Trophoblast cell (in vitro differentiated cells and primary cell): ENCODE data around the gene CAMK2A.

Experiments used
- DNase-seq, 2 donors: peaks; one replicate each; pipeline ENCODE4 v3.0.0-alpha.2; 2016
- H2AFZ ChIP-seq: 2 replicates; pipeline ENCODE4 v1.6.1; 2013; ENCODE audit warnings: low read length, moderate library complexity, mild to moderate bottlenecking; ENCODE audit not compliant: insufficient read depth, poor library complexity
- H2AK5ac ChIP-seq: 2 replicates; pipeline ENCODE4 v1.6.1; 2013; ENCODE audit warnings: mild to moderate bottlenecking, low read length
- H2BK120ac ChIP-seq: 2 replicates; pipeline ENCODE4 v1.6.1; 2013; ENCODE audit warnings: low read length, mild to moderate bottlenecking, moderate library complexity; ENCODE audit not compliant: insufficient read depth, poor library complexity
- H2BK12ac ChIP-seq: 2 replicates; pipeline ENCODE4 v1.6.1; 2013; ENCODE audit warnings: mild to moderate bottlenecking, low read length, moderate library complexity
- H2BK5ac ChIP-seq: 2 replicates; pipeline ENCODE4 v1.6.1; 2013; ENCODE audit warnings: low read length, low read depth, moderate library complexity, mild to moderate bottlenecking; ENCODE audit not compliant: poor library complexity
- H3K14ac ChIP-seq: 2 replicates; pipeline ENCODE4 v1.6.1; 2013; ENCODE audit warnings: mild to moderate bottlenecking, low read length
- H3K18ac ChIP-seq: 2 replicates; pipeline ENCODE4 v1.6.1; 2013; ENCODE audit warnings: mild to moderate bottlenecking, low read length
- H3K23ac ChIP-seq: 2 replicates; pipeline ENCODE4 v1.6.1; 2013; ENCODE audit warnings: low read length
- H3K27ac ChIP-seq: 2 replicates; pipeline ENCODE4 v1.5.1; 2013; ENCODE audit warnings: low read depth, mild to moderate bottlenecking, inconsistent platforms, low read length, moderate library complexity
- H3K27me3 ChIP-seq: 2 replicates; pipeline ENCODE4 v1.6.1; 2013; ENCODE audit warnings: inconsistent platforms, mild to moderate bottlenecking, low read length, moderate library complexity; ENCODE audit not compliant: insufficient read depth
- H3K36me3 ChIP-seq, 2 experiments: 1 replicate in 1 of 2; 2 replicates in 1 of 2; pipeline ENCODE4 v1.6.1; 2013; ENCODE audit warnings: low read length in 2 of 2, mild to moderate bottlenecking in 2 of 2, moderate library complexity in 1 of 2; ENCODE audit not compliant: insufficient read depth in 2 of 2, control insufficient read depth in 1 of 2
- H3K4ac ChIP-seq: 2 replicates; pipeline ENCODE4 v1.6.1; 2013; ENCODE audit warnings: low read depth, mild to moderate bottlenecking, low read length, moderate library complexity
- H3K4me1 ChIP-seq, 2 experiments: 1 replicate in 1 of 2; 2 replicates in 1 of 2; pipeline ENCODE4 v1.6.1; 2013; ENCODE audit warnings: low read length in 2 of 2, mild to moderate bottlenecking in 2 of 2, moderate library complexity in 1 of 2; ENCODE audit not compliant: insufficient read depth in 2 of 2, control insufficient read depth in 1 of 2
- H3K4me2 ChIP-seq: 2 replicates; pipeline ENCODE4 v1.6.1; 2013; ENCODE audit warnings: inconsistent platforms, mild to moderate bottlenecking, low read length, moderate library complexity
- H3K4me3 ChIP-seq: 2 replicates; pipeline ENCODE4 v1.5.1; 2013; ENCODE audit warnings: mild to moderate bottlenecking, low read depth, low read length, inconsistent platforms
- H3K79me1 ChIP-seq: one replicate; pipeline ENCODE4 v1.6.1; 2013; ENCODE audit warnings: low read length
- H3K79me2 ChIP-seq: 2 replicates; pipeline ENCODE4 v1.6.1; 2013; ENCODE audit warnings: low read length, mild to moderate bottlenecking; ENCODE audit not compliant: control insufficient read depth, insufficient read depth, poor library complexity
- H3K9ac ChIP-seq: 2 replicates; pipeline ENCODE4 v1.6.1; 2013; ENCODE audit warnings: mild to moderate bottlenecking, low read length
- H3K9me3 ChIP-seq: 2 replicates; pipeline ENCODE4 v1.6.1; 2013; ENCODE audit warnings: low read depth, mild to moderate bottlenecking, control low read depth, inconsistent platforms, low read length; ENCODE audit not compliant: insufficient read depth
- H4K12ac ChIP-seq: 2 replicates; pipeline ENCODE4 v1.6.1; 2013; ENCODE audit warnings: low read depth, mild to moderate bottlenecking, low read length, moderate library complexity
- H4K8ac ChIP-seq: 2 replicates; pipeline ENCODE4 v1.6.1; 2013; ENCODE audit warnings: low read depth, mild to moderate bottlenecking, low read length, moderate library complexity
- H4K91ac ChIP-seq: one replicate; pipeline ENCODE4 v1.6.1; 2013; ENCODE audit warnings: low read depth, mild to moderate bottlenecking, low read length, moderate library complexity
- WGBS: extraction: QIAGEN DNeasy Blood & Tissue Kit; methylation state at CpG from one replicate; pipeline ENCODE4 v1.1.7; 2013; ENCODE audit warnings: missing lambda C conversion rate; ENCODE audit not compliant: insufficient read length, insufficient coverage; ENCODE audit errors: extremely low coverage; 5-methylcytosine and 5-hydroxymethylcytosine counted together

CAMK2A gene

GRCh38 chr5:150327139-150327538 lies 37.6 kb upstream of the CAMK2A start:
- no peak for DNase-seq
- Histone ChIP-seq H4K8ac (no peak overlapping the region), H3K4me3 (no peak overlapping the region), H3K14ac (no peak overlapping the region), H4K91ac (no peak overlapping the region), H3K27me3 (no peaks in the 10 kb centered on the region), H3K9me3 (no peaks in the 10 kb centered on the region), H3K4me2 (no peak overlapping the region), H2BK5ac (no peak overlapping the region), H3K27ac (no peak overlapping the region), H3K79me1 (no peaks in the 10 kb centered on the region), H4K12ac (no peak overlapping the region), H3K4me1 (peaks cover 2 to 4% of the 10 kb centered on the region in 2 experiments), H3K9ac (no peak overlapping the region), H2BK120ac (no peak overlapping the region), H2AFZ (no peak overlapping the region), H2BK12ac (no peak overlapping the region), H3K23ac (no peak overlapping the region), H2AK5ac (no peak overlapping the region), H3K18ac (no peak overlapping the region), H3K36me3 (no peaks in the 10 kb centered on the region), H3K4ac (no peak overlapping the region), H3K79me2 (no peaks in the 10 kb centered on the region)
- WGBS: no CpG with 5 or more reads among the region's 3 CpGs

GRCh38 chr5:150326707-150327106 lies 37.1 kb upstream of the CAMK2A start:
- H3K18ac ChIP-seq: no peak overlapping the region
- no peak overlapping the region for H2AFZ ChIP-seq
- no peak overlapping the region for H3K9ac ChIP-seq
- H2BK5ac ChIP-seq: no peak overlapping the region
- H3K14ac ChIP-seq: no peak overlapping the region
- no peaks in the 10 kb centered on the region for H3K36me3 ChIP-seq
- no peak overlapping the region for H2BK120ac ChIP-seq
- no CpG with 5 or more reads among the region's 2 CpGs for WGBS
- no peak overlapping the region for H3K27ac ChIP-seq
- no peak overlapping the region for H2BK12ac ChIP-seq
- no peak overlapping the region for H3K23ac ChIP-seq
- H3K27me3 ChIP-seq: no peaks in the 10 kb centered on the region
- no peak overlapping the region for H4K8ac ChIP-seq
- no peaks in the 10 kb centered on the region for H3K79me2 ChIP-seq
- H4K12ac ChIP-seq: no peak overlapping the region
- H3K4me3 ChIP-seq: no peak overlapping the region
- no peak overlapping the region for H3K4me2 ChIP-seq
- peaks cover 2 to 6% of the 10 kb centered on the region in 2 experiments for H3K4me1 ChIP-seq
- no peaks in the 10 kb centered on the region for H3K79me1 ChIP-seq
- H2AK5ac ChIP-seq: no peak overlapping the region
- H3K4ac ChIP-seq: no peak overlapping the region
- H4K91ac ChIP-seq: no peak overlapping the region
- no peaks in the 10 kb centered on the region for H3K9me3 ChIP-seq
- DNase-seq: no peak

DNA sequence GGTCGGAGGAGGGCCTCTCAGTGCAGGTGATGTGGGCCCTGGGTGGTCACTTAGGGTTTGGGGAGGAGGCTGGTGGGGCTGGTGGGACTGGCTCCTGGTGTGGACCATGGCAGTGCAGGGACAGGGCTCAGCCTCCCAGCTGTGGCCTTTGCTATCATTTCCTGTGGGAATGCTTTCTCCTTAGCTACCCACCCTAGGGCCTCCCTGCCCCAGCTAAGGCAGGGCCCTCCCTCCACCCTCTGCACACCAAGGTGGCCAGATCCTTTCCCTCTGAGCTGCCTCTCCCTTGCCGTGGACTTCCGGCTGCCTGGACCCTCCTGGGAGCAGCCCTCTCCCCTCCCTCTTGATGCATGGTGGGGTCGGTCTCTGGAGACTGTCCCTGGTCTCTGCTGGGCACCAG lies 35.9 kb upstream of the CAMK2A start:
- H2AK5ac ChIP-seq: no peak overlapping the region
- no peak overlapping the region for H2BK5ac ChIP-seq
- H3K4me2 ChIP-seq: no peak overlapping the region
- H3K4me3 ChIP-seq: no peak overlapping the region
- H2BK120ac ChIP-seq: no peak overlapping the region
- no peak overlapping the region for H4K12ac ChIP-seq
- H3K27ac ChIP-seq: no peak overlapping the region
- no peaks in the 10 kb centered on the region for H3K79me2 ChIP-seq
- no peak overlapping the region for H4K8ac ChIP-seq
- peaks cover 10 to 16% of the 10 kb centered on the region in 2 experiments for H3K4me1 ChIP-seq
- no peak overlapping the region for H2AFZ ChIP-seq
- no peaks in the 10 kb centered on the region for H3K36me3 ChIP-seq
- DNase-seq: no peak
- H3K4ac ChIP-seq: no peak overlapping the region
- H3K27me3 ChIP-seq: no peaks in the 10 kb centered on the region
- H3K79me1 ChIP-seq: peaks cover 2% of the 10 kb centered on the region
- H4K91ac ChIP-seq: no peak overlapping the region
- H3K9ac ChIP-seq: no peak overlapping the region
- no peak overlapping the region for H3K18ac ChIP-seq
- H3K23ac ChIP-seq: no peak overlapping the region
- H3K9me3 ChIP-seq: no peaks in the 10 kb centered on the region
- no peak overlapping the region for H3K14ac ChIP-seq
- WGBS: no CpG with 5 or more reads among the region's 4 CpGs
- no peak overlapping the region for H2BK12ac ChIP-seq

DNA sequence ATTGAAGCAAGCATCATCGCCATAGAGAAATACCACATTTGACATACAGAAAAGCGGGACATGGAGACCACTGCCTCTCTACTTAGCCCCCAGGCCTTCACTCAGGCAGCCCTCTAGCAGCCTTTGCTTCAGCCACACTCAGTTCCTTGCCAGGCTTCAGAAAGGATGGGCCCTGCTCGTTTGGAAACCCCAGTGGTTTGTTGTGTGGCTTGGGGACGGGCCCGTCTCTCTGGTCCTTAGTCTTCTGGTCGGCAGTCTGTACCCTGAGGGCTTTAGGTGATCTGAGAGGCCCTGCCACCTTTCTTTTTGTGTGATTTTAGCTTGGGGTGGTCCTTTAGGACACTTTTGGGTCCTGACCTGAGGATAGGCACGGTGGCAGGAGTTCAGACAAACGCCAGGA lies 34.2 kb upstream of the CAMK2A start:
- no peak overlapping the region for H2BK5ac ChIP-seq
- H3K4ac ChIP-seq: no peak overlapping the region
- no peak overlapping the region for H4K8ac ChIP-seq
- H3K14ac ChIP-seq: no peak overlapping the region
- no peak overlapping the region for H3K4me2 ChIP-seq
- H2AK5ac ChIP-seq: no peak overlapping the region
- H3K23ac ChIP-seq: no peak overlapping the region
- DNase-seq: no peak
- no peak overlapping the region for H4K12ac ChIP-seq
- no peak overlapping the region for H2BK120ac ChIP-seq
- no peaks in the 10 kb centered on the region for H3K36me3 ChIP-seq
- H3K27me3 ChIP-seq: no peaks in the 10 kb centered on the region
- no peak overlapping the region for H3K18ac ChIP-seq
- WGBS: no CpG with 5 or more reads among the region's 8 CpGs
- no peak overlapping the region for H2AFZ ChIP-seq
- H3K9ac ChIP-seq: no peak overlapping the region
- peaks cover 18 to 24% of the 10 kb centered on the region in 2 experiments for H3K4me1 ChIP-seq
- H3K79me1 ChIP-seq: peaks cover 6% of the 10 kb centered on the region
- H3K9me3 ChIP-seq: no peaks in the 10 kb centered on the region
- H3K4me3 ChIP-seq: no peak overlapping the region
- no peaks in the 10 kb centered on the region for H3K79me2 ChIP-seq
- H4K91ac ChIP-seq: no peak overlapping the region
- H3K27ac ChIP-seq: no peak overlapping the region
- H2BK12ac ChIP-seq: peak overlapping the region; percentile 27
